B cell (primary cell): ENCODE measurements around the gene NOS1. TPM values are rescaled to one million over a fixed set of nuclear protein-coding genes. Genes with fewer than 3 reads are reported as not detected.

Experiments used
- ATAC-seq: fragments of 200-7000 bp; cut with Tn5 transposase; one replicate; pipeline ENCODE4 v1.10.0; 2021; ENCODE audit warnings: low read depth, mild to moderate bottlenecking, moderate number of reproducible peaks, moderate library complexity
- CTCF ChIA-PET: fragments of 350-600 bp; sonication (Branson Sonifier 250); formaldehyde crosslinking; loops from one replicate; lab custom pipeline; 2021; ENCODE audit warnings: antibody characterized with exemption, inconsistent platforms; lab: Charles Lee
- POLR2A ChIA-PET: fragments of 350-600 bp; sonication (Branson Sonifier 250); formaldehyde crosslinking; loops from one replicate; lab custom pipeline; 2021; ENCODE audit warnings: antibody characterized with exemption; lab: Charles Lee
- DNase-seq: peaks from one replicate; pipeline ENCODE4 v3.0.0; 2013
- H2AFZ ChIP-seq: 2 replicates; pipeline ENCODE4 v1.6.1; 2012; ENCODE audit warnings: mild to moderate bottlenecking, low read depth, low read length; ENCODE audit not compliant: insufficient read depth, poor library complexity, severe bottlenecking
- H3K27ac ChIP-seq, 2 donors: 1 replicate in 1 of 2; 2 replicates in 1 of 2; pipeline ENCODE4 v1.5.1; 2012 to 2013; ENCODE audit warnings: low read length in 2 of 2, mild to moderate bottlenecking in 2 of 2, moderate library complexity in 1 of 2
- H3K27me3 ChIP-seq, 4 experiments: fragments of 200-600 bp in 1 of 4; sonication (generic) in 1 of 4; replicated peaks in 1 of 4; 1 replicate in 2 of 4; 2 replicates in 2 of 4; pipeline versions ENCODE4 v1.6.1 to v1.7.0; 2013 to 2016; ENCODE audit warnings: low read length in 3 of 4, mild to moderate bottlenecking in 2 of 4, mixed read lengths in 1 of 4, moderate library complexity in 1 of 4; ENCODE audit not compliant: insufficient read depth in 4 of 4, control insufficient read depth in 3 of 4; ENCODE audit errors: control extremely low read depth in 1 of 4
- H3K36me3 ChIP-seq, 2 experiments: replicated peaks in 1 of 2; 1 replicate in 1 of 2; 2 replicates in 1 of 2; pipeline versions ENCODE4 v1.6.1 to v1.7.1; 2013; ENCODE audit warnings: low read length in 1 of 2; ENCODE audit not compliant: insufficient read depth in 2 of 2, control insufficient read depth in 1 of 2; ENCODE audit errors: control extremely low read depth in 1 of 2, extremely low read depth in 1 of 2
- H3K4me1 ChIP-seq, 2 donors: fragments of 200-600 bp in 1 of 2; sonication (generic) in 1 of 2; 1 replicate in 1 of 2; 2 replicates in 1 of 2; pipeline versions ENCODE4 v1.5.1 to v1.6.1; 2013 to 2017; ENCODE audit warnings: low read length in 2 of 2; ENCODE audit not compliant: control insufficient read depth in 2 of 2, insufficient read depth in 2 of 2
- H3K4me2 ChIP-seq: replicated peaks from 2 replicates; pipeline ENCODE3; 2012; ENCODE audit warnings: mild to moderate bottlenecking, low read depth, low read length; ENCODE audit not compliant: poor library complexity, severe bottlenecking
- H3K4me3 ChIP-seq, 5 experiments: fragments of 200-600 bp in 1 of 5; sonication (generic) in 1 of 5; 1 replicate in 3 of 5; 2 replicates in 2 of 5; pipeline versions ENCODE4 v1.5.1 to v1.7.0; 2011 to 2016; ENCODE audit warnings: low read length in 4 of 5, mild to moderate bottlenecking in 4 of 5, low read depth in 2 of 5, control low read depth in 1 of 5, moderate library complexity in 1 of 5; ENCODE audit not compliant: insufficient read depth in 1 of 5; ENCODE audit errors: control extremely low read depth in 1 of 5, extremely low read depth in 1 of 5
- H3K79me2 ChIP-seq: fragments of 200-600 bp; sonication (generic); one replicate; pipeline ENCODE4 v1.6.0; 2016; ENCODE audit warnings: low read length; ENCODE audit not compliant: control insufficient read depth, insufficient read depth
- H3K9ac ChIP-seq: fragments of 200-600 bp; sonication (generic); 2 replicates; pipeline ENCODE4 v1.6.1; 2017; ENCODE audit warnings: mild to moderate bottlenecking, low read length, moderate library complexity
- H3K9me3 ChIP-seq, 3 donors: one replicate each; pipeline versions ENCODE4 v1.6.1 to v1.7.1; 2013; ENCODE audit warnings: low read length in 2 of 3; ENCODE audit not compliant: control insufficient read depth in 2 of 3, insufficient read depth in 1 of 3; ENCODE audit errors: control extremely low read depth in 1 of 3
- H4K20me1 ChIP-seq: 2 replicates; pipeline ENCODE4 v1.6.0; 2012; ENCODE audit warnings: mild to moderate bottlenecking, low read length; ENCODE audit not compliant: insufficient read depth, control insufficient read depth, poor library complexity, severe bottlenecking
- H3K27ac Mint-ChIP-seq: one replicate; pipeline ENCODE4 v1.8.0; 2021; ENCODE audit warnings: mixed read lengths
- H3K27me3 Mint-ChIP-seq: one replicate; pipeline ENCODE4 v1.8.0; 2021; ENCODE audit warnings: mixed read lengths
- H3K4me1 Mint-ChIP-seq: one replicate; pipeline ENCODE4 v1.8.0; 2021; ENCODE audit warnings: mixed read lengths
- H3K4me3 Mint-ChIP-seq: one replicate; pipeline ENCODE4 v1.8.0; 2021; ENCODE audit warnings: mixed read lengths
- H3K9me3 Mint-ChIP-seq: one replicate; pipeline ENCODE4 v1.8.0; 2022; ENCODE audit warnings: mixed read lengths; ENCODE audit not compliant: insufficient read depth
- EZH2 ChIP-seq: IDR thresholded peaks from 2 replicates; pipeline ENCODE4 v1.6.1; 2012; ENCODE audit warnings: borderline replicate concordance, low read depth, mild to moderate bottlenecking, moderate library complexity, low read length; ENCODE audit not compliant: insufficient read depth, poor library complexity, severe bottlenecking
- WGBS: methylation state at CpG from one replicate; pipeline ENCODE4 v1.1.5; 2013; ENCODE audit warnings: missing lambda C conversion rate; ENCODE audit not compliant: insufficient coverage; 5-methylcytosine and 5-hydroxymethylcytosine counted together
- intact Hi-C: fragments of 100-400 bp; cut with micrococcal nuclease; formaldehyde crosslinking; loops from one replicate; pipeline ENCODE4 v1.10.0; 2022
- polyA plus RNA-seq: library from polyadenylated mRNA; depleted of rRNA; stranded (reverse); fragments of >200 nt; gene quantifications from 2 replicates; pipeline ENCODE4 v1.2.3, GENCODE V29; 2012
- total RNA-seq, 2 donors: library from RNA; stranded (reverse); fragments of 120-200 nt in 1 of 2; gene quantifications; 1 replicate in 1 of 2; 2 replicates in 1 of 2; pipeline versions ENCODE4 v1.2.3 to v1.2.4, GENCODE V29; 2013 to 2022
- TF ChIP-seq, protein P1 (sequence below): fragments of 200-600 bp; IDR thresholded peaks from one replicate; pipeline ENCODE4 v1.8.0; 2022; ENCODE audit warnings: antibody characterized with exemption, mild to moderate bottlenecking

NOS1 gene
- total and polyA plus RNA-seq, 2 donors (not counting 1 experiment from before 2014, with no cell fraction given) = not detected

DNA sequence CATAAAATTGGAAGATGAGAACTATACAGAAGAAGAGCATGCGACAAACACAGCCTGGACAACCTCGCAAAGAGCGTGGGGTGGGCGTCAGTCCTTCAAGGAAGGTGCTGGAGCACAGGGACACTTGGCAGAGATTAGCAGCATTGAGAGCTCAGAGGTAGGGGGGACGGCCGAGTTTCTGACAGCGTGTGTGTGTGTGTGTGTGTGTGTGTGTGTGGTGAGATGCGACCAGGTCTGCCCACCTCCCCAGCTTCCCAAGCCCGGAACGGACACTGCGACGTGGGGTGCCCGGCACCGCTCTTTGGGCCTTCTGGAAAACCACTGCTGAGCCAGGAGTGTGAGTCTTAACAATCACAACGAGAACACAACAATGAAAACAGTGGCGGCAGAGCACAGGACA, 153.2 kb downstream of the NOS1 start:
- Histone ChIP-seq H3K4me1 (no peaks in the 10 kb centered on the region), H3K79me2 (no peaks in the 10 kb centered on the region), H3K27ac (no peak overlapping the region), H3K4me2 (no peak overlapping the region), H3K4me3 (no peak overlapping the region), H3K27me3 (peaks cover 0 to 9% (median 0%) of the 10 kb centered on the region in 4 experiments), H4K20me1 (no peaks in the 10 kb centered on the region), H2AFZ (no peak overlapping the region), H3K36me3 (no peaks in the 10 kb centered on the region), H3K9me3 (no peaks in the 10 kb centered on the region), H3K9ac (no peak overlapping the region)
- Mint-ChIP-seq H3K4me1 (no peaks in the 10 kb centered on the region), H3K4me3 (no peak overlapping the region), H3K27me3 (peaks cover 40% of the 10 kb centered on the region), H3K9me3 (no peaks in the 10 kb centered on the region), H3K27ac (no peak overlapping the region)
- ATAC-seq (no peak), DNase-seq (no peak)
- no peak for TF ChIP-seq EZH2
- TF ChIP-seq, protein P1, sequence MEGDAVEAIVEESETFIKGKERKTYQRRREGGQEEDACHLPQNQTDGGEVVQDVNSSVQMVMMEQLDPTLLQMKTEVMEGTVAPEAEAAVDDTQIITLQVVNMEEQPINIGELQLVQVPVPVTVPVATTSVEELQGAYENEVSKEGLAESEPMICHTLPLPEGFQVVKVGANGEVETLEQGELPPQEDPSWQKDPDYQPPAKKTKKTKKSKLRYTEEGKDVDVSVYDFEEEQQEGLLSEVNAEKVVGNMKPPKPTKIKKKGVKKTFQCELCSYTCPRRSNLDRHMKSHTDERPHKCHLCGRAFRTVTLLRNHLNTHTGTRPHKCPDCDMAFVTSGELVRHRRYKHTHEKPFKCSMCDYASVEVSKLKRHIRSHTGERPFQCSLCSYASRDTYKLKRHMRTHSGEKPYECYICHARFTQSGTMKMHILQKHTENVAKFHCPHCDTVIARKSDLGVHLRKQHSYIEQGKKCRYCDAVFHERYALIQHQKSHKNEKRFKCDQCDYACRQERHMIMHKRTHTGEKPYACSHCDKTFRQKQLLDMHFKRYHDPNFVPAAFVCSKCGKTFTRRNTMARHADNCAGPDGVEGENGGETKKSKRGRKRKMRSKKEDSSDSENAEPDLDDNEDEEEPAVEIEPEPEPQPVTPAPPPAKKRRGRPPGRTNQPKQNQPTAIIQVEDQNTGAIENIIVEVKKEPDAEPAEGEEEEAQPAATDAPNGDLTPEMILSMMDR = no peak
- ChIA-PET POLR2A (no interaction called here), CTCF (interaction anchor here (0.7 kb wide), 2 partner anchors 11 to 197 kb away, joined by 4 read pairs; no protein-coding TSS in a partner anchor)
- 92% methylated on average over 10 of the region's 16 CpGs for WGBS
- intact Hi-C loops = no loop called here

DNA sequence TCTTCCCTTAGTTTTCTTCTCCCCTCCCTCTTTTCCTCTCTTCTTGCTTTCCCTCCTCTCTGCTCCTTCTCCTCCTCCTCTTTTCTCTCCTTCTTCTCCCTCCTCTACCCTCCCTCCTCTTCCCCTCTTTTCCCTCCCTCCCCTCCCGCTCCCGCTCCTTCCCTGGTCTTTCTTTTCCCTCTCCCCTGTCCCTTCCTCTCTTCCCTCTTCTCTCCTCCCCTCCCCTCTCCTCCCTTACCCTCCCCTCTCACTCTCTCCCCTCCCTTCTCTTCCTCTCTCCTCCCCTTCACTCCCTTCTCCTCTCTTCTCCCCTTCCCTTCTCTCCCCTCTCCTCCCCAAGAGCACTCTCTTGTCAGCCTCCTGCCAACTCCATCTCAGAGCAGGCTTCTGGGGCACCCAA, 153.8 kb downstream of the NOS1 start:
- Histone ChIP-seq H4K20me1 (no peaks in the 10 kb centered on the region), H3K27me3 (peaks cover 0 to 9% (median 0%) of the 10 kb centered on the region in 4 experiments), H3K4me1 (no peaks in the 10 kb centered on the region), H3K79me2 (no peaks in the 10 kb centered on the region), H3K9ac (no peak overlapping the region), H3K4me3 (no peak overlapping the region), H2AFZ (no peak overlapping the region), H3K27ac (no peak overlapping the region), H3K9me3 (no peaks in the 10 kb centered on the region), H3K36me3 (no peaks in the 10 kb centered on the region), H3K4me2 (no peak overlapping the region)
- no peak for TF ChIP-seq EZH2
- Mint-ChIP-seq H3K27me3 (peaks cover 42% of the 10 kb centered on the region), H3K4me3 (no peak overlapping the region), H3K27ac (no peak overlapping the region), H3K4me1 (no peaks in the 10 kb centered on the region), H3K9me3 (no peaks in the 10 kb centered on the region)
- intact Hi-C loops = no loop called here
- ChIA-PET POLR2A (no interaction called here), CTCF (no interaction called here)
- DNase-seq (no peak), ATAC-seq (no peak)
- WGBS = 63% methylated on average over 2 of the region's 2 CpGs
